HepG2 (cell line): ENCODE results near the gene PP2D1. TPM values are rescaled to one million over a fixed set of nuclear protein-coding genes. Genes with fewer than 3 reads are reported as not detected.

Experiments
- ATAC-seq: fragments of 200-7000 bp; cut with Tn5 transposase; 3 replicates; pipeline ENCODE4 v1.9.1; 2020; ENCODE audit warnings: mild to moderate bottlenecking, moderate library complexity
- BruUV-seq: library from RNA; stranded (reverse); fragments of 400-500 nt; replicated peaks from 2 replicates; lab custom pipeline; 2021; lab: Mats Ljungman, UMichigan
- CTCF ChIA-PET: fragments of 300-600 bp; formaldehyde crosslinking; extraction: SDS; loops from one replicate; lab custom pipeline; 2021; ENCODE audit warnings: low total read pairs, inconsistent platforms, low intra/inter-chr PET ratio; lab: Yijun Ruan, JAX
- POLR2A ChIA-PET: fragments of 350-600 bp; sonication (Branson Sonifier 250); formaldehyde crosslinking; loops from one replicate; lab custom pipeline; 2020; ENCODE audit warnings: antibody characterized with exemption, inconsistent platforms; lab: Yijun Ruan, JAX
- DNase-seq: peaks from one replicate; pipeline ENCODE4 v3.0.0-alpha.2; 2015; ENCODE audit warnings: low spot score
- FAIRE-seq: peaks from 3 replicates; lab custom pipeline; 2011; peaks lifted over from hg19 to GRCh38; lab: Jason Lieb, UNC
- H2AFZ ChIP-seq: one replicate; pipeline ENCODE4 v1.6.1; 2011; ENCODE audit warnings: low read length, inconsistent platforms
- H3K27ac ChIP-seq: fragments of 300-600 bp; 3 replicates; pipeline ENCODE4 v1.8.0; 2011; ENCODE audit warnings: mixed run types, mild to moderate bottlenecking, mixed read lengths, low read length, inconsistent platforms; ENCODE audit not compliant: insufficient read depth; ENCODE audit errors: extremely low read length
- H3K27me3 ChIP-seq, 2 experiments: fragments of 200-600 bp in 1 of 2; 2 replicates in 1 of 2; 3 replicates in 1 of 2; pipeline versions ENCODE4 v1.6.0 to v1.8.0; 2011; ENCODE audit warnings: low read length in 2 of 2, mild to moderate bottlenecking in 2 of 2, moderate library complexity in 2 of 2, inconsistent platforms in 1 of 2; ENCODE audit not compliant: insufficient read depth in 2 of 2, control insufficient read depth in 1 of 2
- H3K36me3 ChIP-seq, 2 experiments: fragments of 200-600 bp in 1 of 2; replicated peaks in 1 of 2; 2 replicates in 1 of 2; 3 replicates in 1 of 2; pipeline versions ENCODE4 v1.5.1 to v1.8.0; 2011; ENCODE audit warnings: low read length in 2 of 2, inconsistent platforms in 1 of 2; ENCODE audit not compliant: insufficient read depth in 2 of 2, control insufficient read depth in 1 of 2
- H3K4me1 ChIP-seq: 2 replicates; pipeline ENCODE4 v1.5.1; 2012; ENCODE audit warnings: low read length, inconsistent platforms; ENCODE audit not compliant: insufficient read depth
- H3K4me2 ChIP-seq: 2 replicates; pipeline ENCODE4 v1.6.0; 2011; ENCODE audit warnings: low read depth, low read length, inconsistent platforms
- H3K4me3 ChIP-seq, 3 experiments: fragments of 200-600 bp in 1 of 3; sonication (generic), shearing (Covaris generic) in 1 of 3; replicated peaks in 1 of 3; 2 replicates each; pipeline ENCODE4 v1.5.1; 2011 to 2016; ENCODE audit warnings: low read length in 3 of 3, inconsistent platforms in 2 of 3, low read depth in 2 of 3, mild to moderate bottlenecking in 2 of 3, control low read depth in 1 of 3, mixed read lengths in 1 of 3; ENCODE audit not compliant: insufficient read depth in 1 of 3
- H3K79me2 ChIP-seq: one replicate; pipeline ENCODE4 v1.6.1; 2011; ENCODE audit warnings: low read length, inconsistent platforms; ENCODE audit not compliant: insufficient read depth
- H3K9ac ChIP-seq: 2 replicates; pipeline ENCODE4 v1.6.0; 2011; ENCODE audit warnings: mild to moderate bottlenecking, low read depth, low read length, inconsistent platforms; ENCODE audit not compliant: insufficient read depth
- H3K9me3 ChIP-seq: 2 replicates; pipeline ENCODE4 v1.5.1; 2012; ENCODE audit warnings: mild to moderate bottlenecking, low read length
- H4K20me1 ChIP-seq: 2 replicates; pipeline ENCODE4 v1.6.0; 2011; ENCODE audit warnings: inconsistent platforms, mild to moderate bottlenecking, low read length, moderate library complexity; ENCODE audit not compliant: insufficient read depth
- ARHGAP35 ChIP-seq: sonication (generic); formaldehyde crosslinking; IDR thresholded peaks from 2 replicates; pipeline ENCODE4 v1.9.0; 2022; ENCODE audit warnings: mild to moderate bottlenecking, inconsistent platforms, moderate library complexity, missing genetic modification reagents, borderline replicate concordance
- FOXP1 ChIP-seq, 2 experiments: fragments of 450-650 bp in 1 of 2; IDR thresholded peaks; 2 replicates each; pipeline ENCODE4 v1.6.1; 2017 to 2018; ENCODE audit warnings: antibody characterized with exemption in 1 of 2
- SKI ChIP-seq: fragments of 450-650 bp; IDR thresholded peaks from one replicate; pipeline ENCODE4 v1.6.1; 2018; ENCODE audit warnings: mild to moderate bottlenecking; ENCODE audit not compliant: partially characterized antibody
- ZNF530 ChIP-seq: sonication (generic); formaldehyde crosslinking; IDR thresholded peaks from 2 replicates; pipeline ENCODE4 v1.5.0; 2020; ENCODE audit warnings: low read depth, mild to moderate bottlenecking, missing genetic modification reagents
- ZSCAN31 ChIP-seq: sonication (generic); formaldehyde crosslinking; IDR thresholded peaks from 2 replicates; pipeline ENCODE4 v1.5.0; 2020; ENCODE audit warnings: low read depth, mild to moderate bottlenecking, missing genetic modification reagents
- WGBS: methylation state at CpG from one replicate; pipeline ENCODE4 v1.1.6; 2017; ENCODE audit warnings: low lambda C conversion rate; 5-methylcytosine and 5-hydroxymethylcytosine counted together
- in situ Hi-C: cut with HindIII; loops from 2 replicates; pipeline ENCODE4 v1.10.0; 2017; ENCODE audit warnings: low pct_unique_long_range_greater_than_20kb; ENCODE audit not compliant: extremely low pct_ligation_motif_present
- intact Hi-C: fragments of 100-400 bp; cut with micrococcal nuclease; formaldehyde crosslinking; loops from one replicate; pipeline ENCODE4 v1.10.0; 2022; ENCODE audit not compliant: unreplicated experiment
- polyA plus RNA-seq, 8 experiments: library from polyadenylated mRNA; depleted of rRNA in 3 of 8; stranded (reverse) in 7 of 8; unstranded in 1 of 8; fragments of >200 nt; fragmentation: Illumina TruSeq in 4 of 8; extraction: Trizol in 4 of 8; gene quantifications; 2 replicates each; pipeline versions ENCODE4 v1.2.1 to v1.2.3, GENCODE V29; 2011 to 2016; ENCODE audit warnings: low read depth in 4 of 8, missing spikeins in 1 of 8, mixed read lengths in 1 of 8; ENCODE audit not compliant: insufficient read depth in 1 of 8
- total RNA-seq, 5 experiments: library from RNA; depleted of rRNA; stranded (reverse); fragments of >200 nt; fragmentation: Illumina TruSeq; extraction: Trizol; gene quantifications; 2 replicates each; pipeline ENCODE4 v1.2.3, GENCODE V29; 2016; ENCODE audit warnings: low read depth in 1 of 5
- TF ChIP-seq, protein P1 (sequence below): sonication (generic); formaldehyde crosslinking; IDR thresholded peaks from 2 replicates; pipeline ENCODE4 v1.4.0; 2020; ENCODE audit warnings: missing genetic modification reagents, mild to moderate bottlenecking, borderline replicate concordance
- TF ChIP-seq, protein P2 (sequence below): sonication (generic); formaldehyde crosslinking; IDR thresholded peaks from one replicate; pipeline ENCODE4 v1.5.1; 2020; ENCODE audit warnings: mild to moderate bottlenecking, missing genetic modification reagents; ENCODE audit errors: not compliant biosample characterization

PP2D1 gene
- total and polyA plus RNA-seq, 2 of the 13 experiments (the other 11 are each of a cell fraction or from before 2014, with no cell fraction given), result not detected

DNA sequence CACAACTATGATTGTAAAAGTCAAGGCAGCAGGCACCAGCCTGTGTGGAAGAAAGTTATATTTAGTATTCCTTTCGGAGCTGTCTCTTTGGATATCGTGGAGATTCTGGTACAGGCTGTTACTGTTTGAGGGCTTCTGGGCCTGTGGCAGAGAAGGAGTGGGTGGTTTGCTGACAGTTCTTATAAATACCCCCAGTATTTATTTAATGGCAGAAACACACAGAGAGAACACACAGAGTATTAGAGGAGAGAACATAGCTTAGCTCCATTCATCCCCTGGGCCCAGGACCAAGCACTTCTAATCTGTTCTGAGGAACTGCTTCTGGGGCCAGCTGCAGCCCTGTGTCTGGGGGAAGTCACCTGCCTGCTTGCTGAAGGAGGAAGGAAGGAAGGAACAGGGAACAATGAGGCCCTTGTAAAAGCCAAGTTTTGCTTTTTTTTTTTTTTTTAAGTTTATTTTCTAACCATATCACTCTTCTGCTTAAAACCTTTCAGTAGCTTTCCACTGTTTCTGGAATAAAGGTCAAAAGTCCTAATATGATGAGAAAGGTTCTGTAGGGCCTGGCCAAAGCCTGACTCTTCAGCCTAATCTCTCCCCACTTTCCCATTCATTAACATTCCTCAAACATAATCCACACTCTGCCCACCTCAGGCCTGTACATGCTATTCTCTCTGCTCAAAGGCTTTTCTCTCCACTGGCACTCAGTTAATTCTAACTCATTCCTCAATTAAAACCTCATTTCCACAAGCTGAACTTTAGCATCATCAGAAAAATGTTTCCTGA is 11.8 kb upstream of the PP2D1 start:
- no peak overlapping the region for H3K27ac ChIP-seq
- in situ Hi-C loops (no loop called here), intact Hi-C loops (no loop called here)
- H3K4me1 ChIP-seq, result no peaks in the 10 kb centered on the region
- FAIRE-seq (no peak), DNase-seq (no peak), ATAC-seq (no peak)
- WGBS, result 65% methylated on average over 2 of the region's 2 CpGs
- H3K4me2 ChIP-seq, result no peak overlapping the region
- H2AFZ ChIP-seq, result no peak overlapping the region
- H3K36me3 ChIP-seq, result no peaks in the 10 kb centered on the region
- H3K27me3 ChIP-seq, result no peaks in the 10 kb centered on the region
- POLR2A ChIA-PET, result no interaction called here
- no peaks in the 10 kb centered on the region for H4K20me1 ChIP-seq
- no peaks in the 10 kb centered on the region for H3K9me3 ChIP-seq
- H3K4me3 ChIP-seq, result no peak overlapping the region
- H3K9ac ChIP-seq, result no peak overlapping the region
- CTCF ChIA-PET, result no interaction called here
- no peaks in the 10 kb centered on the region for H3K79me2 ChIP-seq
- TF ChIP-seq, protein P1, sequence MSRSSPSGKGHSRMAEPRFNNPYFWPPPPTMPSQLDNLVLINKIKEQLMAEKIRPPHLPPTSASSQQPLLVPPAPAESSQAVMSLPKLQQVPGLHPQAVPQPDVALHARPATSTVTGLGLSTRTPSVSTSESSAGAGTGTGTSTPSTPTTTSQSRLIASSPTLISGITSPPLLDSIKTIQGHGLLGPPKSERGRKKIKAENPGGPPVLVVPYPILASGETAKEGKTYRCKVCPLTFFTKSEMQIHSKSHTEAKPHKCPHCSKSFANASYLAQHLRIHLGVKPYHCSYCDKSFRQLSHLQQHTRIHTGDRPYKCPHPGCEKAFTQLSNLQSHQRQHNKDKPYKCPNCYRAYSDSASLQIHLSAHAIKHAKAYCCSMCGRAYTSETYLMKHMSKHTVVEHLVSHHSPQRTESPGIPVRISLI (CRISPR knock-in tag), result no peak
- TF ChIP-seq ARHGAP35 (no peak), FOXP1 (IDR thresholded peaks at IDR 0.05) (no peak), FOXP1 (CRISPR knock-in tag; IDR thresholded peaks at IDR 0.05) (no peak), SKI (no peak), ZSCAN31 (CRISPR knock-in tag) (no peak)
- TF ChIP-seq, all 625 proteins: peak for 0
- BruUV-seq, result no TSS peak

DNA sequence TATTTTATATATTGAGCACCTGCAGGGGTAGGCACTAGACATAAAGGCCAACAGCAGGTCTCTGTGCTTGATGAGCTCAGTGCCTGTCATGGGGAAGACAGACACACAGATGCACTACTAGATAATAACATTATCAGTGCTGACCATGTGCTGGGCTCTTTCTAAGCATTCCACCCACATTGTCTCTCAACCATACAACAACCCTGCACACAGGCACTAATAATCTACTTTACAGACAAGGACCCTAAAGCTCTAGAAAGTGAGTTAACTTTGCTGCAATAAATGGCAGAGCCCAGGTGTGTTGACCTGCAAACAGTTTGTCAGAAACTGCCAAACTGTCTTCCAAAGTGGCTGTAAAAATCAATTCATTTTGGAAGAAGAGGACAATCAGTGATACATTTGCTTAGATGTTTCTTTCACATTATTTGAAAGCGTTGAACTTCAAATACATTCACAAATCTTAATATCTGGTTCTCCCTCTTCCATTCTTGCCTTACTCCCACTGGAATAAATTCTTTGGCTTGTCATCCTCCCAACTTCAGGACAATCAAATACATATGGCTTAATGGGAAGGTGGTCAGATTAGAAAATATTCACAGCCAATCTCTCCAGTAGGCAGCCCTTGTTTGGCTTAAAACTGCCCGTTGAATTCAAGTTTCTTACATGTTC is 11.0 kb upstream of the PP2D1 start:
- ChIA-PET POLR2A (no interaction called here), CTCF (no interaction called here)
- no peak overlapping the region for H3K27ac ChIP-seq
- no peak for FAIRE-seq
- BruUV-seq, result no TSS peak
- H4K20me1 ChIP-seq, result no peaks in the 10 kb centered on the region
- H3K36me3 ChIP-seq, result no peaks in the 10 kb centered on the region
- DNase-seq, result no peak
- no peaks in the 10 kb centered on the region for H3K79me2 ChIP-seq
- H3K4me2 ChIP-seq, result no peak overlapping the region
- intact Hi-C loops, result no loop called here
- H3K4me1 ChIP-seq, result no peaks in the 10 kb centered on the region
- in situ Hi-C loops, result no loop called here
- H3K27me3 ChIP-seq, result no peaks in the 10 kb centered on the region
- no peak overlapping the region for H2AFZ ChIP-seq
- 0% methylated on average over 2 of the region's 2 CpGs for WGBS
- no peak overlapping the region for H3K9ac ChIP-seq
- H3K4me3 ChIP-seq, result no peak overlapping the region
- no peak for ATAC-seq
- no peaks in the 10 kb centered on the region for H3K9me3 ChIP-seq
- TF ChIP-seq, protein P2, sequence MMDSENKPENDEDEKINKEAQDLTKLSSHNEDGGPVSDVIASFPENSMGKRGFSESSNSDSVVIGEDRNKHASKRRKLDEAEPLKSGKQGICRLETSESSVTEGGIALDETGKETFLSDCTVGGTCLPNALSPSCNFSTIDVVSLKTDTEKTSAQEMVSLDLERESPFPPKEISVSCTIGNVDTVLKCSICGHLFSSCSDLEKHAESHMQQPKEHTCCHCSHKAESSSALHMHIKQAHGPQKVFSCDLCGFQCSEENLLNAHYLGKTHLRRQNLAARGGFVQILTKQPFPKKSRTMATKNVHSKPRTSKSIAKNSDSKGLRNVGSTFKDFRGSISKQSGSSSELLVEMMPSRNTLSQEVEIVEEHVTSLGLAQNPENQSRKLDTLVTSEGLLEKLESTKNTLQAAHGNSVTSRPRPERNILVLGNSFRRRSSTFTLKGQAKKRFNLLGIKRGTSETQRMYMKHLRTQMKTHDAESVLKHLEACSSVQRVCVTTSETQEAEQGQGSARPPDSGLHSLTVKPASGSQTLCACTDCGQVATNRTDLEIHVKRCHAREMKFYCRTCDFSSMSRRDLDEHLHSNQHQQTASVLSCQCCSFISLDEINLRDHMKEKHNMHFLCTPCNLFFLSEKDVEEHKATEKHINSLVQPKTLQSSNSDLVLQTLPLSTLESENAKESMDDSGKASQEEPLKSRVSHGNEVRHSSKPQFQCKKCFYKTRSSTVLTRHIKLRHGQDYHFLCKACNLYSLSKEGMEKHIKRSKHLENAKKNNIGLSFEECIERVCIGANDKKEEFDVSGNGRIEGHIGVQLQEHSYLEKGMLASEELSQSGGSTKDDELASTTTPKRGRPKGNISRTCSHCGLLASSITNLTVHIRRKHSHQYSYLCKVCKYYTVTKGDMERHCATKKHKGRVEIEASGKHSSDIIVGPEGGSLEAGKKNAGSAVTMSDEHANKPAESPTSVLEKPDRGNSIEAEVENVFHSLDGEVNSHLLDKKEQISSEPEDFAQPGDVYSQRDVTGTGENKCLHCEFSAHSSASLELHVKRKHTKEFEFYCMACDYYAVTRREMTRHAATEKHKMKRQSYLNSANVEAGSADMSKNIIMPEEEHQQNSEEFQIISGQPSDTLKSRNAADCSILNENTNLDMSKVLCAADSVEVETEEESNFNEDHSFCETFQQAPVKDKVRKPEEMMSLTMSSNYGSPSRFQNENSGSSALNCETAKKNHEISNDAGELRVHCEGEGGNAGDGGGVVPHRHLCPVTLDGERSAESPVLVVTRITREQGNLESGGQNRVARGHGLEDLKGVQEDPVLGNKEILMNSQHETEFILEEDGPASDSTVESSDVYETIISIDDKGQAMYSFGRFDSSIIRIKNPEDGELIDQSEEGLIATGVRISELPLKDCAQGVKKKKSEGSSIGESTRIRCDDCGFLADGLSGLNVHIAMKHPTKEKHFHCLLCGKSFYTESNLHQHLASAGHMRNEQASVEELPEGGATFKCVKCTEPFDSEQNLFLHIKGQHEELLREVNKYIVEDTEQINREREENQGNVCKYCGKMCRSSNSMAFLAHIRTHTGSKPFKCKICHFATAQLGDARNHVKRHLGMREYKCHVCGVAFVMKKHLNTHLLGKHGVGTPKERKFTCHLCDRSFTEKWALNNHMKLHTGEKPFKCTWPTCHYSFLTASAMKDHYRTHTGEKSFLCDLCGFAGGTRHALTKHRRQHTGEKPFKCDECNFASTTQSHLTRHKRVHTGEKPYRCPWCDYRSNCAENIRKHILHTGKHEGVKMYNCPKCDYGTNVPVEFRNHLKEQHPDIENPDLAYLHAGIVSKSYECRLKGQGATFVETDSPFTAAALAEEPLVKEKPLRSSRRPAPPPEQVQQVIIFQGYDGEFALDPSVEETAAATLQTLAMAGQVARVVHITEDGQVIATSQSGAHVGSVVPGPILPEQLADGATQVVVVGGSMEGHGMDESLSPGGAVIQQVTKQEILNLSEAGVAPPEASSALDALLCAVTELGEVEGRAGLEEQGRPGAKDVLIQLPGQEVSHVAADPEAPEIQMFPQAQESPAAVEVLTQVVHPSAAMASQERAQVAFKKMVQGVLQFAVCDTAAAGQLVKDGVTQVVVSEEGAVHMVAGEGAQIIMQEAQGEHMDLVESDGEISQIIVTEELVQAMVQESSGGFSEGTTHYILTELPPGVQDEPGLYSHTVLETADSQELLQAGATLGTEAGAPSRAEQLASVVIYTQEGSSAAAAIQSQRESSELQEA (CRISPR knock-in tag), result no peak
- TF ChIP-seq ZNF530 (CRISPR knock-in tag), result no peak
